Measurements from ENCODE around the gene NCS1. TPM values are rescaled to one million over a fixed set of nuclear protein-coding genes. Genes with fewer than 3 reads are reported as not detected.

NCS1 gene
- total RNA-seq, 1 experiment from 2014 or later: 68.7 TPM

DNA sequence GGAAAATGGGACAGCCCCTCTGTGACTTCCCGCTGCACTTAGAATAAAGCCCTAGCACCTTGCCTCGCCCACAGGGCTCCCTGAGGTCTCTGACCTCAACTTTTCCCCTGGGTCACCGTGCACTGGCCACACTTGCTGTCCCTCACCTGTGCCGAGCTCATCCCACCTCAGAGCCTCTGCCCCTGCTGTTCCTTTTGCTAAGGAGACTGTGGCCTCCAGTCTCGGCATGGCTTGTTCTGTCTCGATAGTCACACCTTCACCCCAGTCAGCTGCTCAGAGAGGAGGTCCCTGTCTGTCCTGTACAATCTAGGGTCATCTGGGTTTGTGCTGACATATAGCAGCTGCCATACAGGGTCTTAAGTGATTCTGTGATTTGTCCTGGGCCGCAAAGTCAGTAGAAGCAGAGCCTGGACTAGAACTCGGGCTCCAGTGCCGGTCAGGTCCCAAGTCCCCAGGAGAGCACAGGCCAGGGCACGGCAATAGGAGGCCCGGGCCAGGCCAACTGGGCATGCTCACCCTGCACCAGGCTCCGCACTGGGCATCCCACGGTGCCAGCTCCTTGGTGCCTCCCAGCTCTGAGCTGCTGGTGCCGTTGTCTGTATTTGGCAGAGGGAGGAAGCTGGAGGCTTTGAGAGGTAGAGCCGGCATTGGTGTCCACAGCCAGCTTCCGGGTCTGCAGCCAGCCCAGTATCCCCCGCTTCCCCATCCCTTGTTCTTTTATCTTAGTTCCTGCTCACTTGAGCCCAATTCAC, 35.2 kb downstream of the NCS1 start:
- no peaks in the 10 kb centered on the region for H4K20me1 ChIP-seq (ENCODE audit: insufficient read depth)
- no TSS peak for BruUV-seq (replicated peaks)
- CTCF ChIA-PET: no interaction called here

More for the DNA sequence above, 35.2 kb downstream of the NCS1 start:
- no peak overlapping the region for H3K4me3 ChIP-seq (replicated peaks in 1 of 2; ENCODE audit: low read depth in 1 of 2, low read length in 2 of 2)
- no peaks in the 10 kb centered on the region for H3K9me2 ChIP-seq (ENCODE audit: insufficient read depth)
- ChIA-PET RAD21 (ENCODE audit: low non-redundant PET in 1 of 2, low total read pairs in 2 of 2, uncharacterized antibody in 2 of 2, unreplicated experiment in 2 of 2) (no interaction called here), POLR2A (no interaction called here)
- DNase-seq (ENCODE audit: low read depth, low spot score): no peak
- no peak for ATAC-seq
- no peak for TF ChIP-seq ELF1 (IDR thresholded peaks at IDR 0.05; ENCODE audit: borderline replicate concordance, low read depth)
- no peak for TF ChIP-seq YY1 (IDR thresholded peaks at IDR 0.05; ENCODE audit: extremely low read depth, insufficient replicate concordance, low read depth, low read length)
- TF ChIP-seq MAX (IDR thresholded peaks at IDR 0.05): no peak
- TF ChIP-seq SRF (IDR thresholded peaks at IDR 0.05; ENCODE audit: low read depth): no peak
- no peak for TF ChIP-seq POLR2AphosphoS5 (IDR thresholded peaks at IDR 0.05; ENCODE audit: low read depth, low read length)
- TF ChIP-seq RAD21 (IDR thresholded peaks at IDR 0.05; ENCODE audit: low read depth): no peak
- TF ChIP-seq POLR2A (IDR thresholded peaks at IDR 0.05; ENCODE audit: borderline replicate concordance, extremely low read depth, insufficient read depth, insufficient read length): no peak
- no peak for TF ChIP-seq ZFX (IDR thresholded peaks at IDR 0.05)
- TF ChIP-seq ZBTB33 (IDR thresholded peaks at IDR 0.05; ENCODE audit: extremely low read depth, insufficient replicate concordance, low read length): no peak
- no peak for TF ChIP-seq TCF7L2 (IDR thresholded peaks at IDR 0.05; ENCODE audit: borderline replicate concordance, extremely low read depth, insufficient read depth, insufficient read length)
- TF ChIP-seq, protein P1, sequence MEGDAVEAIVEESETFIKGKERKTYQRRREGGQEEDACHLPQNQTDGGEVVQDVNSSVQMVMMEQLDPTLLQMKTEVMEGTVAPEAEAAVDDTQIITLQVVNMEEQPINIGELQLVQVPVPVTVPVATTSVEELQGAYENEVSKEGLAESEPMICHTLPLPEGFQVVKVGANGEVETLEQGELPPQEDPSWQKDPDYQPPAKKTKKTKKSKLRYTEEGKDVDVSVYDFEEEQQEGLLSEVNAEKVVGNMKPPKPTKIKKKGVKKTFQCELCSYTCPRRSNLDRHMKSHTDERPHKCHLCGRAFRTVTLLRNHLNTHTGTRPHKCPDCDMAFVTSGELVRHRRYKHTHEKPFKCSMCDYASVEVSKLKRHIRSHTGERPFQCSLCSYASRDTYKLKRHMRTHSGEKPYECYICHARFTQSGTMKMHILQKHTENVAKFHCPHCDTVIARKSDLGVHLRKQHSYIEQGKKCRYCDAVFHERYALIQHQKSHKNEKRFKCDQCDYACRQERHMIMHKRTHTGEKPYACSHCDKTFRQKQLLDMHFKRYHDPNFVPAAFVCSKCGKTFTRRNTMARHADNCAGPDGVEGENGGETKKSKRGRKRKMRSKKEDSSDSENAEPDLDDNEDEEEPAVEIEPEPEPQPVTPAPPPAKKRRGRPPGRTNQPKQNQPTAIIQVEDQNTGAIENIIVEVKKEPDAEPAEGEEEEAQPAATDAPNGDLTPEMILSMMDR (IDR thresholded peaks at IDR 0.05 in 2 of 3, conservative IDR thresholded peaks at IDR 0.05 in 1 of 3; ENCODE audit: borderline replicate concordance in 1 of 3, insufficient read depth in 1 of 3, low read depth in 2 of 3, low read length in 2 of 3): no peak
- TF ChIP-seq REST (IDR thresholded peaks at IDR 0.05; ENCODE audit: low read depth): no peak
- TF ChIP-seq EZH2 (IDR thresholded peaks at IDR 0.05): no peak
- TF ChIP-seq SP1 (IDR thresholded peaks at IDR 0.05; ENCODE audit: low read depth): no peak
- TF ChIP-seq JUND (IDR thresholded peaks at IDR 0.05): no peak
- TF ChIP-seq SIN3A (IDR thresholded peaks at IDR 0.05; ENCODE audit: low read depth): no peak
- no peak for TF ChIP-seq CEBPB (IDR thresholded peaks at IDR 0.05; ENCODE audit: low read depth)
- TF ChIP-seq, protein P2, sequence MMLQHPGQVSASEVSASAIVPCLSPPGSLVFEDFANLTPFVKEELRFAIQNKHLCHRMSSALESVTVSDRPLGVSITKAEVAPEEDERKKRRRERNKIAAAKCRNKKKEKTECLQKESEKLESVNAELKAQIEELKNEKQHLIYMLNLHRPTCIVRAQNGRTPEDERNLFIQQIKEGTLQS (IDR thresholded peaks at IDR 0.05): no peak
- intact Hi-C loops (cut with micrococcal nuclease): no loop called here
- H2AFZ ChIP-seq (ENCODE audit: low read depth, low read length, poor library complexity, severe bottlenecking): no peak overlapping the region
- H3K79me2 ChIP-seq (ENCODE audit: insufficient read depth, low read length): peaks cover 15% of the 10 kb centered on the region; the same call in 1 of the 2 replicates
- no peak overlapping the region for H3K4me2 ChIP-seq (ENCODE audit: low read length)
- no peaks in the 10 kb centered on the region for H3K9me3 ChIP-seq (ENCODE audit: control insufficient read depth in 1 of 2, insufficient read depth in 1 of 2, low read depth in 1 of 2, low read length in 2 of 2)
- no peaks in the 10 kb centered on the region for H3K36me3 ChIP-seq (ENCODE audit: control insufficient read depth in 1 of 2, insufficient read depth in 2 of 2, low read length in 2 of 2)
- no peak overlapping the region for H3K27ac ChIP-seq (ENCODE audit: low read depth, low read length)
- H3K27me3 ChIP-seq (ENCODE audit: insufficient read depth, low read length): no peaks in the 10 kb centered on the region
- no peaks in the 10 kb centered on the region for H3K4me1 ChIP-seq (ENCODE audit: control insufficient read depth in 1 of 2, insufficient read depth in 2 of 2, low read length in 2 of 2)
- H3K9ac ChIP-seq (ENCODE audit: low read length): no peak overlapping the region
